ENCODE data around the gene BID. TPM values are rescaled to one million over a fixed set of nuclear protein-coding genes. Genes with fewer than 3 reads are reported as not detected.

Gene BID
- total RNA-seq, 1 donor from 2014 or later = 15.9 TPM

GRCh38 chr22:17786435-17787161, 12.3 kb upstream of the BID start:
- TF ChIP-seq, protein P1, sequence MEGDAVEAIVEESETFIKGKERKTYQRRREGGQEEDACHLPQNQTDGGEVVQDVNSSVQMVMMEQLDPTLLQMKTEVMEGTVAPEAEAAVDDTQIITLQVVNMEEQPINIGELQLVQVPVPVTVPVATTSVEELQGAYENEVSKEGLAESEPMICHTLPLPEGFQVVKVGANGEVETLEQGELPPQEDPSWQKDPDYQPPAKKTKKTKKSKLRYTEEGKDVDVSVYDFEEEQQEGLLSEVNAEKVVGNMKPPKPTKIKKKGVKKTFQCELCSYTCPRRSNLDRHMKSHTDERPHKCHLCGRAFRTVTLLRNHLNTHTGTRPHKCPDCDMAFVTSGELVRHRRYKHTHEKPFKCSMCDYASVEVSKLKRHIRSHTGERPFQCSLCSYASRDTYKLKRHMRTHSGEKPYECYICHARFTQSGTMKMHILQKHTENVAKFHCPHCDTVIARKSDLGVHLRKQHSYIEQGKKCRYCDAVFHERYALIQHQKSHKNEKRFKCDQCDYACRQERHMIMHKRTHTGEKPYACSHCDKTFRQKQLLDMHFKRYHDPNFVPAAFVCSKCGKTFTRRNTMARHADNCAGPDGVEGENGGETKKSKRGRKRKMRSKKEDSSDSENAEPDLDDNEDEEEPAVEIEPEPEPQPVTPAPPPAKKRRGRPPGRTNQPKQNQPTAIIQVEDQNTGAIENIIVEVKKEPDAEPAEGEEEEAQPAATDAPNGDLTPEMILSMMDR (IDR thresholded peaks at IDR 0.05) = no peak
- Mint-ChIP-seq H3K27me3 (ENCODE audit: low read depth) (no peaks in the 10 kb centered on the region), H3K36me3 (ENCODE audit: low read depth) (no peaks in the 10 kb centered on the region), H3K4me1 (ENCODE audit: low read depth) (peaks cover 16% of the 10 kb centered on the region), H3K4me3 (ENCODE audit: unreplicated experiment) (no peak overlapping the region), H3K27ac (ENCODE audit: unreplicated experiment) (no peak overlapping the region), H3K9me3 (ENCODE audit: low read depth) (no peaks in the 10 kb centered on the region)
- no peak for DNase-seq (ENCODE audit: low spot score)

DNA sequence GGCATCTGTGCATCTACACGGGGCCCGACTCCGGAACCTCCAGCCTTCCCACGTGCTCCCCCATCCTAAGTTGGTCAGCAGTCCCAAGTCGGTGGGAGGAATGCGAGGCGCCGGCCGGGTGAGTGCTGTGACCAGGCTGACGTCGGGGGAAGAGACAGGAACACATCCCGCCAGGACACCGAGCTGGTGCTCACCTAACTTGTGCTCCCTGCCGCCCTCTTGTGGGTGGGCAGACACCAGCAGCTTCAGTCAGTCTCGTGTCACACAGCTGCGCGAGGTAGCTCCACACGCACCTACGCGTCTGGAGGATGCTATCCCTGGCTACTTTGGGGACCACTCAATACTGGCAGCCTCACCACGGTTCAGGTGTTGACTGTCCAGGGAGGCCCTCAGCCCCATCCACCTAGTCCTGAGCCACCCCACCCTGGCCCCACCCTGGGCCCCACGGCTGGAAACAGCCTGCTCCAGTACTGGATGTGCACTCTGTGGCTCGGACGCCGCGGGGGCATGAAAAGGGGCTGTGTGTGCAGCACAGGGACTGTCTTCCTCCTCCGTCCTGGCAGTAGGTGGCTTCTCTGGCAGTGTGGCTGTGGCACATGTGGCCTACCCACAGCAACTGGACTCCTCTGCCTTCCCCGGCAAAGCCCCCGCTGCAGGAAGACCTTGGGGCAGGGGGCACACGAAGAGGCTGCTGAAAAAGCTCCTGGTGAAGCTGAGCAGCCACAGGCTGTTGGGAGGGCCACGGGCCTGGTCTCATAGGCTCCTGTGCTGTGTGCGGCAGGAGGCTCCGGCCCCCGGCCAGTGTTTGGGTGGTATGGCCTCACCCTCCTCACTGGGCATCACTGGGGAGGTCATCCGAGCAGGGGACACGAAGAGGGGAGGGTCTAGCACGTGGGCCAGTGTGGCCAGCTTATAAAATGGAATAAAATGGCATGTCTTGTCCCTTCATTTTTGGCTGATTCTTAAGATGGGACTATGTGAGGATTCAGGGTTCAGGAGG, 11.2 kb upstream of the BID start:
- Mint-ChIP-seq H3K4me1 (ENCODE audit: low read depth) (peaks cover 22% of the 10 kb centered on the region), H3K4me3 (ENCODE audit: unreplicated experiment) (no peak overlapping the region), H3K36me3 (ENCODE audit: low read depth) (no peaks in the 10 kb centered on the region), H3K9me3 (ENCODE audit: low read depth) (no peaks in the 10 kb centered on the region), H3K27me3 (ENCODE audit: low read depth) (no peaks in the 10 kb centered on the region), H3K27ac (ENCODE audit: unreplicated experiment) (no peak overlapping the region)
- no peak for DNase-seq (ENCODE audit: low spot score)
- TF ChIP-seq, protein P1 (IDR thresholded peaks at IDR 0.05) = peak; percentile 70

DNA sequence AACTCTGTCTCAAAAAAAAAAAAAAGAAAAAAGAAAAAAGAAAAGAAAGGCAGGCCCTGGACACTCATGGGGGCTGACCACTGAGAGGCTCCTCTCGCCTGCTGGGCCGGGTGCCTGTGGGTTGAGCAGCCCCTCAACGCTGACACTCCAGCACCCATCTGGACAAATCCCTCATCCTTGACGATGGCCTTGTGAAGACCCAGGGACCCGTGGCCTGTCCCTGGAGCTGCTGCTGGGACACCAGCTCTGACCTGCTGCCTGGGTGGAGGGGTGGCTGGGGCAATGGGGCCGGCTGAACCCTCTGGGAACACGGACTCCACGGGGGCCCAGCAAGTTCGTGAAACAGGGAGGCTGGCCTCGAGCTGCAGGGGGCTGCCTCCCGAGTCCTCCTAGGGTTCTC, 10.5 kb upstream of the BID start:
- Mint-ChIP-seq H3K27me3 (ENCODE audit: low read depth) (no peaks in the 10 kb centered on the region), H3K36me3 (ENCODE audit: low read depth) (no peaks in the 10 kb centered on the region), H3K4me3 (ENCODE audit: unreplicated experiment) (no peak overlapping the region), H3K9me3 (ENCODE audit: low read depth) (no peaks in the 10 kb centered on the region), H3K4me1 (ENCODE audit: low read depth) (peaks cover 22% of the 10 kb centered on the region), H3K27ac (ENCODE audit: unreplicated experiment) (no peak overlapping the region)
- DNase-seq (ENCODE audit: low spot score) = no peak
- TF ChIP-seq, protein P1 (IDR thresholded peaks at IDR 0.05) = no peak

GRCh38 chr22:17783773-17784480, 9.7 kb upstream of the BID start:
- no peak for DNase-seq (ENCODE audit: low spot score)
- H3K4me1 Mint-ChIP-seq (ENCODE audit: low read depth) = peaks cover 22% of the 10 kb centered on the region
- no peak overlapping the region for H3K27ac Mint-ChIP-seq (ENCODE audit: unreplicated experiment)
- no peaks in the 10 kb centered on the region for H3K36me3 Mint-ChIP-seq (ENCODE audit: low read depth)
- H3K9me3 Mint-ChIP-seq (ENCODE audit: low read depth) = no peaks in the 10 kb centered on the region
- H3K4me3 Mint-ChIP-seq (ENCODE audit: unreplicated experiment) = no peak overlapping the region
- TF ChIP-seq, protein P1 (IDR thresholded peaks at IDR 0.05) = no peak
- H3K27me3 Mint-ChIP-seq (ENCODE audit: low read depth) = no peaks in the 10 kb centered on the region

DNA sequence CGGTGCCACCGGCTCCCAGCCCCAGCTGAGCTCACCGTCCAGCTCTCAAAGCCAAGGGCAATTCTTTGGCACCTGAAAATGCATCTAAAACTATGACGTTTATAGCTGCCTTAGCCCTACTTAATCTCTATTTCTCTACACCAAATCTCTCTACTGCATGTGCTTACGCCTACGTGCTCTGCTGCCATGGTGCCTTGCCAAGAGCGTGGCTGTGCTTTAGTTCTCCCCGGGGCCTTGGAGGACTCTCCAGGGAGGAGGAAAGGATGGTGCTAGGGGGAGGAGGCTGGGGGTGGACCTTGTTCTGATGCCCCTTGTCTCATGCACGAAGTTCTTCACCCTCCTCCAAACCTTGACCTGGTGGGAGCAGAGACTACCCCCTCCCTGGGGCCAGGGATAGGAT, 9.0 kb upstream of the BID start:
- H3K27ac Mint-ChIP-seq (ENCODE audit: unreplicated experiment) = no peak overlapping the region
- no peaks in the 10 kb centered on the region for H3K27me3 Mint-ChIP-seq (ENCODE audit: low read depth)
- no peaks in the 10 kb centered on the region for H3K9me3 Mint-ChIP-seq (ENCODE audit: low read depth)
- no peaks in the 10 kb centered on the region for H3K36me3 Mint-ChIP-seq (ENCODE audit: low read depth)
- H3K4me1 Mint-ChIP-seq (ENCODE audit: low read depth) = peaks cover 22% of the 10 kb centered on the region
- DNase-seq (ENCODE audit: low spot score) = no peak
- no peak overlapping the region for H3K4me3 Mint-ChIP-seq (ENCODE audit: unreplicated experiment)
- TF ChIP-seq, protein P1 (IDR thresholded peaks at IDR 0.05) = no peak
